SU-DHL-6 (cell line): ENCODE results near the gene UNC45A.

Source experiments
- CTCF ChIP-seq: fragments of 200-600 bp; sonication (generic); IDR thresholded peaks from one replicate; pipeline ENCODE4 v1.5.1; 2017; ENCODE audit warnings: antibody characterized with exemption, mild to moderate bottlenecking, low read length, moderate library complexity; ENCODE audit not compliant: insufficient read depth, poor library complexity, severe bottlenecking
- EZH2phosphoT487 ChIP-seq: fragments of 200-600 bp; sonication (generic), shearing (Covaris generic); conservative IDR thresholded peaks from 2 replicates; pipeline ENCODE4 v1.6.1; 2018; ENCODE audit warnings: mild to moderate bottlenecking, antibody characterized with exemption, low read length, moderate library complexity, mixed read lengths

GRCh38 chr15:90948506-90948905 lies 13.4 kb downstream of the UNC45A start:
- TF ChIP-seq CTCF (no peak), EZH2phosphoT487 (no peak)
